IMR-90 (cell line): ENCODE results near the gene FOXS1. TPM values are rescaled to one million over a fixed set of nuclear protein-coding genes. Genes with fewer than 3 reads are reported as not detected.

Experiments used
- ATAC-seq: fragments of 200-7000 bp; cut with Tn5 transposase; 2 replicates; pipeline ENCODE4 v1.9.1; 2020; ENCODE audit warnings: low read depth, mild to moderate bottlenecking, moderate library complexity
- BruUV-seq: library from RNA; stranded (reverse); fragments of 400-500 nt; replicated peaks from 2 replicates; lab custom pipeline; 2021; lab: Mats Ljungman, UMichigan
- CTCF ChIA-PET: fragments of 300-600 bp; formaldehyde crosslinking; extraction: SDS; loops from one replicate; lab custom pipeline; 2021; ENCODE audit warnings: antibody characterized with exemption; lab: Yijun Ruan, JAX
- POLR2A ChIA-PET: fragments of 300-600 bp; sonication (Branson Sonifier 250); formaldehyde crosslinking; loops from one replicate; lab custom pipeline; 2022; ENCODE audit warnings: antibody characterized with exemption; ENCODE audit not compliant: unreplicated experiment; lab: Charles Lee
- DNase-seq: peaks from one replicate; pipeline ENCODE4 v3.0.0; 2013
- H2AFZ ChIP-seq: replicated peaks from 2 replicates; pipeline ENCODE3; 2013; ENCODE audit warnings: low read length, mild to moderate bottlenecking; ENCODE audit not compliant: poor library complexity
- H2AK5ac ChIP-seq: 2 replicates; pipeline ENCODE4 v1.6.1; 2013; ENCODE audit warnings: low read depth, low read length, inconsistent platforms
- H2AK9ac ChIP-seq: replicated peaks from 2 replicates; pipeline ENCODE3; 2013; ENCODE audit warnings: mild to moderate bottlenecking, low read depth, low read length, moderate library complexity; ENCODE audit not compliant: poor library complexity
- H2BK120ac ChIP-seq: 2 replicates; pipeline ENCODE4 v1.6.1; 2013; ENCODE audit warnings: low read depth, low read length, inconsistent platforms
- H2BK15ac ChIP-seq: 3 replicates; pipeline ENCODE4 v1.6.1; 2013; ENCODE audit warnings: low read depth, low read length, inconsistent platforms
- H2BK20ac ChIP-seq: 2 replicates; pipeline ENCODE4 v1.6.1; 2013; ENCODE audit warnings: low read depth, mild to moderate bottlenecking, inconsistent platforms, low read length, moderate library complexity
- H2BK5ac ChIP-seq: 2 replicates; pipeline ENCODE4 v1.6.1; 2013; ENCODE audit warnings: mild to moderate bottlenecking, low read depth, low read length, inconsistent platforms; ENCODE audit not compliant: poor library complexity, severe bottlenecking
- H3K14ac ChIP-seq: replicated peaks from 2 replicates; pipeline ENCODE4 v1.6.1; 2013; ENCODE audit warnings: low read depth, low read length, inconsistent platforms
- H3K18ac ChIP-seq: 2 replicates; pipeline ENCODE4 v1.6.1; 2013; ENCODE audit warnings: low read depth, low read length, control low read depth
- H3K23ac ChIP-seq: 2 replicates; pipeline ENCODE4 v1.6.1; 2013; ENCODE audit warnings: low read depth, low read length, inconsistent platforms
- H3K27ac ChIP-seq: 2 replicates; pipeline ENCODE4 v1.5.1; 2013; ENCODE audit warnings: mild to moderate bottlenecking, control low read depth, low read length; ENCODE audit not compliant: insufficient read depth
- H3K27me3 ChIP-seq: 2 replicates; pipeline ENCODE4 v1.6.1; 2013; ENCODE audit warnings: low read length; ENCODE audit not compliant: control insufficient read depth, insufficient read depth
- H3K36me3 ChIP-seq: 2 replicates; pipeline ENCODE4 v1.6.1; 2013; ENCODE audit warnings: low read length, mixed read lengths; ENCODE audit not compliant: control insufficient read depth, insufficient read depth
- H3K4ac ChIP-seq: 2 replicates; pipeline ENCODE4 v1.6.1; 2013; ENCODE audit warnings: low read depth, low read length, inconsistent platforms
- H3K4me1 ChIP-seq: 2 replicates; pipeline ENCODE4 v1.6.1; 2013; ENCODE audit warnings: low read length, mixed read lengths; ENCODE audit not compliant: control insufficient read depth, insufficient read depth
- H3K4me2 ChIP-seq: 2 replicates; pipeline ENCODE4 v1.6.1; 2013; ENCODE audit warnings: low read depth, mild to moderate bottlenecking, control low read depth, low read length, moderate library complexity
- H3K4me3 ChIP-seq: 2 replicates; pipeline ENCODE4 v1.5.1; 2013; ENCODE audit warnings: low read depth, mild to moderate bottlenecking, control low read depth, low read length, moderate library complexity; ENCODE audit not compliant: insufficient read depth
- H3K56ac ChIP-seq: 2 replicates; pipeline ENCODE4 v1.6.1; 2013; ENCODE audit warnings: low read length, inconsistent platforms; ENCODE audit not compliant: insufficient read depth; ENCODE audit errors: extremely low read depth
- H3K79me1 ChIP-seq, 2 experiments: 2 replicates each; pipeline ENCODE4 v1.6.1; 2013; ENCODE audit warnings: low read length in 2 of 2, inconsistent platforms in 1 of 2, low read depth in 1 of 2
- H3K9ac ChIP-seq: 2 replicates; pipeline ENCODE4 v1.6.1; 2013; ENCODE audit warnings: low read depth, low read length, control low read depth
- H3K9me1 ChIP-seq: 2 replicates; pipeline ENCODE4 v1.6.1; 2013; ENCODE audit warnings: low read length, inconsistent platforms; ENCODE audit not compliant: insufficient read depth
- H3K9me3 ChIP-seq: 2 replicates; pipeline ENCODE4 v1.6.1; 2013; ENCODE audit warnings: low read length; ENCODE audit not compliant: control insufficient read depth, insufficient read depth
- H4K20me1 ChIP-seq: 2 replicates; pipeline ENCODE4 v1.6.1; 2013; ENCODE audit warnings: low read length, inconsistent platforms; ENCODE audit not compliant: insufficient read depth
- H4K5ac ChIP-seq: 2 replicates; pipeline ENCODE4 v1.6.1; 2013; ENCODE audit warnings: mild to moderate bottlenecking, low read depth, low read length, control low read depth
- H4K8ac ChIP-seq, 2 experiments: 2 replicates each; pipeline ENCODE4 v1.6.1; 2013; ENCODE audit warnings: low read depth in 2 of 2, low read length in 2 of 2, control low read depth in 1 of 2, inconsistent platforms in 1 of 2
- H4K91ac ChIP-seq: 2 replicates; pipeline ENCODE4 v1.6.1; 2013; ENCODE audit warnings: low read depth, low read length, inconsistent platforms; ENCODE audit not compliant: insufficient read depth
- BHLHE40 ChIP-seq: fragments of 150-350 bp; IDR thresholded peaks from 2 replicates; pipeline ENCODE4 v1.6.1; 2016; ENCODE audit warnings: mild to moderate bottlenecking, low read depth, low read length
- CTCF ChIP-seq: conservative IDR thresholded peaks from 2 replicates; pipeline ENCODE4 v1.5.1; 2012; ENCODE audit warnings: mild to moderate bottlenecking, low read depth, low read length, improper control_type of control experiment
- ELK1 ChIP-seq: fragments of 150-350 bp; IDR thresholded peaks from 2 replicates; pipeline ENCODE4 v1.6.1; 2016; ENCODE audit warnings: low read depth, mild to moderate bottlenecking, low read length, moderate library complexity, borderline replicate concordance
- FOS ChIP-seq: fragments of 150-350 bp; IDR thresholded peaks from 2 replicates; pipeline ENCODE4 v1.6.1; 2016; ENCODE audit warnings: low read depth, low read length
- MAFK ChIP-seq: IDR thresholded peaks from 2 replicates; pipeline ENCODE4 v1.6.1; 2012; ENCODE audit warnings: low read depth, low read length, improper control_type of control experiment
- MAZ ChIP-seq: IDR thresholded peaks from 2 replicates; pipeline ENCODE4 v1.6.1; 2012; ENCODE audit warnings: low read depth, mild to moderate bottlenecking, low read length, improper control_type of control experiment, moderate library complexity, borderline replicate concordance
- MXI1 ChIP-seq: IDR thresholded peaks from 2 replicates; pipeline ENCODE4 v1.6.1; 2012; ENCODE audit warnings: low read depth, mild to moderate bottlenecking, low read length, moderate library complexity, borderline replicate concordance
- NFE2L2 ChIP-seq: fragments of 150-350 bp; IDR thresholded peaks from 2 replicates; pipeline ENCODE4 v1.6.1; 2016; ENCODE audit warnings: low read depth, mild to moderate bottlenecking, low read length
- POLR2A ChIP-seq: IDR thresholded peaks from 2 replicates; pipeline ENCODE4 v1.6.1; 2012; ENCODE audit warnings: mild to moderate bottlenecking, low read depth, low read length
- RAD21 ChIP-seq: IDR thresholded peaks from 2 replicates; pipeline ENCODE4 v1.6.1; 2012; ENCODE audit warnings: low read length, improper control_type of control experiment
- RCOR1 ChIP-seq: IDR thresholded peaks from 2 replicates; pipeline ENCODE4 v1.6.1; 2012; ENCODE audit warnings: mild to moderate bottlenecking, low read length, improper control_type of control experiment; ENCODE audit not compliant: insufficient replicate concordance
- RFX5 ChIP-seq: IDR thresholded peaks from 2 replicates; pipeline ENCODE4 v1.8.0; 2012; ENCODE audit warnings: low read depth, mild to moderate bottlenecking, low read length, moderate library complexity
- SMC3 ChIP-seq: fragments of 150-350 bp; IDR thresholded peaks from 2 replicates; pipeline ENCODE4 v1.6.1; 2016; ENCODE audit warnings: low read depth, mild to moderate bottlenecking, antibody characterized with exemption, low read length, moderate library complexity
- WGBS, 2 experiments: methylation state at CpG; one replicate each; pipeline versions ENCODE4 v1.1.5 to v1.1.7; 2013; ENCODE audit warnings: missing lambda C conversion rate in 2 of 2; ENCODE audit not compliant: insufficient read length in 1 of 2; ENCODE audit errors: extremely low coverage in 2 of 2; 5-methylcytosine and 5-hydroxymethylcytosine counted together
- dilution Hi-C: fragments of 300-500 bp; cut with HindIII; formaldehyde crosslinking; loops from one replicate; pipeline ENCODE4 v1.14.3; 2018; ENCODE audit warnings: low sequenced_read_pairs; ENCODE audit not compliant: unreplicated experiment
- in situ Hi-C: fragments of 300-500 bp; cut with MboI; formaldehyde crosslinking; loops from 3 replicates; pipeline ENCODE4 v1.14.3; 2019; ENCODE audit warnings: low sequenced_read_pairs, inconsistent platforms, mixed read lengths
- intact Hi-C: fragments of 100-400 bp; cut with micrococcal nuclease; formaldehyde crosslinking; loops from 2 replicates; pipeline ENCODE4 v1.10.0; 2022
- polyA plus RNA-seq, 3 experiments: library from polyadenylated mRNA; depleted of rRNA; stranded (reverse); fragments of >200 nt; gene quantifications; 2 replicates each; pipeline ENCODE4 v1.2.3, GENCODE V29; 2012; ENCODE audit warnings: low replicate concordance in 1 of 3
- total RNA-seq: library from RNA; depleted of rRNA; stranded (reverse); fragments of >200 nt; gene quantifications from 2 replicates; pipeline ENCODE4 v1.2.3, GENCODE V29; 2012

Gene FOXS1
- total and polyA plus RNA-seq, 2 of the 4 experiments (the other 2 are of a cell fraction): not detected

GRCh38 chr20:31806564-31807355, 38.6 kb downstream of the FOXS1 start (continued):
- no peak for TF ChIP-seq NFE2L2

GRCh38 chr20:31803552-31804291, 41.7 kb downstream of the FOXS1 start:
- intact Hi-C loops: no loop called here
- WGBS, 2 experiments: 82% methylated on average over 4 of the region's 7 CpGs; no CpG with 5 or more reads in 1 of the 2 experiments
- TF ChIP-seq RCOR1: no peak
- TF ChIP-seq RAD21: no peak
- TF ChIP-seq BHLHE40: no peak
- no peak for TF ChIP-seq RFX5
- TF ChIP-seq MXI1: no peak
- TF ChIP-seq MAZ: no peak
- no peak for TF ChIP-seq NFE2L2
- no peak for TF ChIP-seq FOS
- TF ChIP-seq CTCF: no peak
- no peak for TF ChIP-seq SMC3
- TF ChIP-seq POLR2A: no peak
- TF ChIP-seq ELK1: no peak
- no peak for TF ChIP-seq MAFK

More at GRCh38 chr20:31803552-31804291, 41.7 kb downstream of the FOXS1 start:
- in situ Hi-C loops (no loop called here), dilution Hi-C loops (no loop called here)
- no peak overlapping the region for H4K5ac ChIP-seq
- H3K4me3 ChIP-seq: no peak overlapping the region
- peaks cover 3% of the 10 kb centered on the region; the same call in 1 of the 2 replicates for H3K9me1 ChIP-seq
- no peak overlapping the region for H2AK9ac ChIP-seq
- ChIA-PET CTCF (no interaction called here), POLR2A (no interaction called here)
- no peak overlapping the region for H3K4ac ChIP-seq
- H4K91ac ChIP-seq: no peak overlapping the region
- no peak overlapping the region for H3K9ac ChIP-seq
- H3K4me2 ChIP-seq: no peak overlapping the region
- no peak overlapping the region for H2BK120ac ChIP-seq
- no peak overlapping the region for H3K14ac ChIP-seq
- H3K23ac ChIP-seq: no peak overlapping the region
- H3K9me3 ChIP-seq: no peaks in the 10 kb centered on the region
- no peak overlapping the region for H3K18ac ChIP-seq
- no peak overlapping the region for H2AFZ ChIP-seq
- no peak overlapping the region for H2BK20ac ChIP-seq
- H3K56ac ChIP-seq: no peak overlapping the region
- no peak overlapping the region for H4K8ac ChIP-seq
- H2BK15ac ChIP-seq: no peak overlapping the region
- H3K36me3 ChIP-seq: peaks cover 4% of the 10 kb centered on the region
- H3K27me3 ChIP-seq: no peaks in the 10 kb centered on the region
- BruUV-seq: no TSS peak
- ATAC-seq (no peak), DNase-seq (no peak)
- no peak overlapping the region for H3K27ac ChIP-seq
- peaks cover 0 to 3% of the 10 kb centered on the region in 2 experiments; a peak in 2 of 4 replicates for H3K79me1 ChIP-seq
- H2AK5ac ChIP-seq: no peak overlapping the region
- H2BK5ac ChIP-seq: no peak overlapping the region
- H3K4me1 ChIP-seq: no peaks in the 10 kb centered on the region
- H4K20me1 ChIP-seq: no peaks in the 10 kb centered on the region
